HepG2 (cell line): ENCODE measurements around the gene RPL34. TPM values are rescaled to one million over a fixed set of nuclear protein-coding genes. Genes with fewer than 3 reads are reported as not detected.
A peak's percentile ranks its signal among the peaks of the same experiment; 100 is the strongest.

Experiments
- EP300 ChIP-seq, 3 experiments: sonication (generic) in 1 of 3; formaldehyde crosslinking in 1 of 3; IDR thresholded peaks; 2 replicates each; pipeline versions ENCODE4 v1.5.1 to v1.6.1; 2011 to 2020; ENCODE audit warnings: low read depth in 2 of 3, low read length in 2 of 3, borderline replicate concordance in 1 of 3, improper control_type of control experiment in 1 of 3, mild to moderate bottlenecking in 1 of 3, missing genetic modification reagents in 1 of 3, moderate library complexity in 1 of 3
- KDM5A ChIP-seq: fragments of 200-600 bp; sonication (generic); IDR thresholded peaks from 2 replicates; pipeline ENCODE4 v1.7.0; 2018; ENCODE audit warnings: antibody characterized with exemption, mild to moderate bottlenecking, low read length, borderline replicate concordance
- KLF15 ChIP-seq: sonication (generic); formaldehyde crosslinking; IDR thresholded peaks from 2 replicates; pipeline ENCODE4 v1.8.1; 2023; ENCODE audit warnings: borderline replicate concordance, mild to moderate bottlenecking, inconsistent platforms, missing genetic modification reagents, mixed read lengths
- MLLT10 ChIP-seq: sonication (generic); formaldehyde crosslinking; IDR thresholded peaks from 2 replicates; pipeline ENCODE4 v1.4.0; 2020; ENCODE audit warnings: missing genetic modification reagents
- NR2F6 ChIP-seq, 2 experiments: IDR thresholded peaks; 2 replicates each; pipeline ENCODE4 v1.6.1; 2016; ENCODE audit warnings: antibody characterized with exemption in 1 of 2, mild to moderate bottlenecking in 1 of 2
- RERE ChIP-seq: IDR thresholded peaks from 2 replicates; pipeline ENCODE4 v1.6.1; 2016; ENCODE audit warnings: low read depth, missing genetic modification reagents, missing compliant biosample characterization
- SIX1 ChIP-seq: sonication (generic); formaldehyde crosslinking; IDR thresholded peaks from 2 replicates; pipeline ENCODE4 v1.4.0; 2020; ENCODE audit warnings: missing genetic modification reagents, borderline replicate concordance
- TEAD2 ChIP-seq: sonication (generic); formaldehyde crosslinking; IDR thresholded peaks from 2 replicates; pipeline ENCODE4 v1.9.0; 2021; ENCODE audit warnings: missing genetic modification reagents
- ZHX1 ChIP-seq: sonication (generic); formaldehyde crosslinking; IDR thresholded peaks from 2 replicates; pipeline ENCODE4 v1.8.1; 2022; ENCODE audit warnings: low read depth, mild to moderate bottlenecking, missing genetic modification reagents
- ZNF564 ChIP-seq: sonication (generic); formaldehyde crosslinking; IDR thresholded peaks from 2 replicates; pipeline ENCODE4 v1.8.1; 2023; ENCODE audit warnings: mild to moderate bottlenecking, missing genetic modification reagents
- ZNF619 ChIP-seq: sonication (generic); formaldehyde crosslinking; IDR thresholded peaks from 2 replicates; pipeline ENCODE4 v1.4.0; 2020; ENCODE audit warnings: mild to moderate bottlenecking, missing genetic modification reagents
- ZNF747 ChIP-seq: sonication (generic); formaldehyde crosslinking; IDR thresholded peaks from 2 replicates; pipeline ENCODE4 v1.8.1; 2023; ENCODE audit warnings: missing genetic modification reagents, mild to moderate bottlenecking, borderline replicate concordance
- polyA plus RNA-seq, 8 experiments: library from polyadenylated mRNA; depleted of rRNA in 3 of 8; stranded (reverse) in 7 of 8; unstranded in 1 of 8; fragments of >200 nt; fragmentation: Illumina TruSeq in 4 of 8; extraction: Trizol in 4 of 8; gene quantifications; 2 replicates each; pipeline versions ENCODE4 v1.2.1 to v1.2.3, GENCODE V29; 2011 to 2016; ENCODE audit warnings: low read depth in 4 of 8, missing spikeins in 1 of 8, mixed read lengths in 1 of 8; ENCODE audit not compliant: insufficient read depth in 1 of 8
- total RNA-seq, 5 experiments: library from RNA; depleted of rRNA; stranded (reverse); fragments of >200 nt; fragmentation: Illumina TruSeq; extraction: Trizol; gene quantifications; 2 replicates each; pipeline ENCODE4 v1.2.3, GENCODE V29; 2016; ENCODE audit warnings: low read depth in 1 of 5
- TF ChIP-seq, protein P1 (sequence below): sonication (generic); formaldehyde crosslinking; IDR thresholded peaks from 2 replicates; pipeline ENCODE4 v1.9.0; 2021; ENCODE audit warnings: missing genetic modification reagents, borderline replicate concordance
- TF ChIP-seq, protein P2 (sequence below): sonication (generic); formaldehyde crosslinking; IDR thresholded peaks from 2 replicates; pipeline ENCODE4 v1.4.0; 2020; ENCODE audit warnings: missing genetic modification reagents, mild to moderate bottlenecking, borderline replicate concordance

Gene RPL34
- total and polyA plus RNA-seq, 2 of the 13 experiments (the other 11 are each of a cell fraction or from before 2014, with no cell fraction given) = 2,235 to 3,985 TPM

DNA sequence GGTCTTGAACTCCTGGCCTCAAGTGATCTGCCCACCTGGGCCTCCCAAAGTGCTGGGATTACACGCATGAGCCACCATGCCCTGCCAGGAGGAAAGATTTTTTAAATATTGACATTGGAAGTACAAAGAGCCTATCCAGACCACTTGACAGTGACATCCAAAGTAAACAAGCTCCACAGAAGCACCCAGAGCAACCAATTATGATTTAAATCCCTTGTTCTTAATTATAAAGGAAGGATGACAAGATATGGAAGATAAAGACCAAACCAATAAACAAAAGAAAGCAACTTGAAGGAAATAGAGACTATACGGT, 27.7 kb upstream of the RPL34 start (continued):
- TF ChIP-seq ZHX1 (CRISPR knock-in tag) (no peak), RERE (CRISPR knock-in tag) (peak; percentile 66), KLF15 (CRISPR knock-in tag) (no peak), TEAD2 (no peak), ZNF564 (CRISPR knock-in tag) (no peak), ZNF619 (CRISPR knock-in tag) (no peak), NR2F6 (IDR thresholded peaks at IDR 0.05) (no peak), NR2F6 (CRISPR knock-in tag; IDR thresholded peaks at IDR 0.05) (peak; percentile 13; the same call in 1 of the 2 replicates), SIX1 (CRISPR knock-in tag) (no peak), ZNF747 (CRISPR knock-in tag) (no peak), KDM5A (no peak), MLLT10 (CRISPR knock-in tag) (no peak), EP300 (IDR thresholded peaks at IDR 0.05; ENCODE audit: low read depth in 2 of 2, low read length in 2 of 2) (0 out of 4 replicates have a peak, but pooled peaks of 1 of the 2 experiments have one; percentile 5), EP300 (CRISPR knock-in tag; IDR thresholded peaks at IDR 0.05; ENCODE audit: borderline replicate concordance) (no peak)
- TF ChIP-seq, protein P1, sequence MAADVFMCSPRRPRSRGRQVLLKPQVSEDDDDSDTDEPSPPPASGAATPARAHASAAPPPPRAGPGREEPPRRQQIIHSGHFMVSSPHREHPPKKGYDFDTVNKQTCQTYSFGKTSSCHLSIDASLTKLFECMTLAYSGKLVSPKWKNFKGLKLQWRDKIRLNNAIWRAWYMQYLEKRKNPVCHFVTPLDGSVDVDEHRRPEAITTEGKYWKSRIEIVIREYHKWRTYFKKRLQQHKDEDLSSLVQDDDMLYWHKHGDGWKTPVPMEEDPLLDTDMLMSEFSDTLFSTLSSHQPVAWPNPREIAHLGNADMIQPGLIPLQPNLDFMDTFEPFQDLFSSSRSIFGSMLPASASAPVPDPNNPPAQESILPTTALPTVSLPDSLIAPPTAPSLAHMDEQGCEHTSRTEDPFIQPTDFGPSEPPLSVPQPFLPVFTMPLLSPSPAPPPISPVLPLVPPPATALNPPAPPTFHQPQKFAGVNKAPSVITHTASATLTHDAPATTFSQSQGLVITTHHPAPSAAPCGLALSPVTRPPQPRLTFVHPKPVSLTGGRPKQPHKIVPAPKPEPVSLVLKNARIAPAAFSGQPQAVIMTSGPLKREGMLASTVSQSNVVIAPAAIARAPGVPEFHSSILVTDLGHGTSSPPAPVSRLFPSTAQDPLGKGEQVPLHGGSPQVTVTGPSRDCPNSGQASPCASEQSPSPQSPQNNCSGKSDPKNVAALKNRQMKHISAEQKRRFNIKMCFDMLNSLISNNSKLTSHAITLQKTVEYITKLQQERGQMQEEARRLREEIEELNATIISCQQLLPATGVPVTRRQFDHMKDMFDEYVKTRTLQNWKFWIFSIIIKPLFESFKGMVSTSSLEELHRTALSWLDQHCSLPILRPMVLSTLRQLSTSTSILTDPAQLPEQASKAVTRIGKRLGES (CRISPR knock-in tag) = no peak
- TF ChIP-seq, protein P2, sequence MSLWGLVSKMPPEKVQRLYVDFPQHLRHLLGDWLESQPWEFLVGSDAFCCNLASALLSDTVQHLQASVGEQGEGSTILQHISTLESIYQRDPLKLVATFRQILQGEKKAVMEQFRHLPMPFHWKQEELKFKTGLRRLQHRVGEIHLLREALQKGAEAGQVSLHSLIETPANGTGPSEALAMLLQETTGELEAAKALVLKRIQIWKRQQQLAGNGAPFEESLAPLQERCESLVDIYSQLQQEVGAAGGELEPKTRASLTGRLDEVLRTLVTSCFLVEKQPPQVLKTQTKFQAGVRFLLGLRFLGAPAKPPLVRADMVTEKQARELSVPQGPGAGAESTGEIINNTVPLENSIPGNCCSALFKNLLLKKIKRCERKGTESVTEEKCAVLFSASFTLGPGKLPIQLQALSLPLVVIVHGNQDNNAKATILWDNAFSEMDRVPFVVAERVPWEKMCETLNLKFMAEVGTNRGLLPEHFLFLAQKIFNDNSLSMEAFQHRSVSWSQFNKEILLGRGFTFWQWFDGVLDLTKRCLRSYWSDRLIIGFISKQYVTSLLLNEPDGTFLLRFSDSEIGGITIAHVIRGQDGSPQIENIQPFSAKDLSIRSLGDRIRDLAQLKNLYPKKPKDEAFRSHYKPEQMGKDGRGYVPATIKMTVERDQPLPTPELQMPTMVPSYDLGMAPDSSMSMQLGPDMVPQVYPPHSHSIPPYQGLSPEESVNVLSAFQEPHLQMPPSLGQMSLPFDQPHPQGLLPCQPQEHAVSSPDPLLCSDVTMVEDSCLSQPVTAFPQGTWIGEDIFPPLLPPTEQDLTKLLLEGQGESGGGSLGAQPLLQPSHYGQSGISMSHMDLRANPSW (CRISPR knock-in tag) = no peak
